ENCODE data around the gene STRN3. TPM values are rescaled to one million over a fixed set of nuclear protein-coding genes. Genes with fewer than 3 reads are reported as not detected.

STRN3 gene
- total and polyA plus RNA-seq, 2 donors (not counting 1 experiment from before 2014, with no cell fraction given) = 7.7 to 43.9 TPM

- TF ChIP-seq EZH2 (IDR thresholded peaks at IDR 0.05; ENCODE audit: borderline replicate concordance, insufficient read depth, low read depth, low read length, poor library complexity, severe bottlenecking) (no peak), CTCF (IDR thresholded peaks at IDR 0.05) (peak; percentile 45)
- Histone ChIP-seq H3K4me3 (ENCODE audit: control extremely low read depth in 1 of 5, extremely low read depth in 1 of 5, insufficient read depth in 1 of 5, low read depth in 2 of 5, low read length in 4 of 5) (no peak overlapping the region), H3K4me2 (replicated peaks; ENCODE audit: low read depth, low read length, poor library complexity, severe bottlenecking) (no peak overlapping the region), H4K20me1 (ENCODE audit: control insufficient read depth, insufficient read depth, low read length, poor library complexity, severe bottlenecking) (no peaks in the 10 kb centered on the region), H3K9me3 (ENCODE audit: control extremely low read depth in 1 of 3, control insufficient read depth in 2 of 3, insufficient read depth in 1 of 3, low read length in 2 of 3) (no peaks in the 10 kb centered on the region), H2AFZ (ENCODE audit: insufficient read depth, low read depth, low read length, poor library complexity, severe bottlenecking) (no peak overlapping the region), H3K27me3 (replicated peaks in 1 of 4; ENCODE audit: control extremely low read depth in 1 of 4, control insufficient read depth in 3 of 4, insufficient read depth in 4 of 4, low read length in 3 of 4) (no peaks in the 10 kb centered on the region), H3K36me3 (replicated peaks in 1 of 2; ENCODE audit: control extremely low read depth in 1 of 2, control insufficient read depth in 1 of 2, extremely low read depth in 1 of 2, insufficient read depth in 2 of 2, low read length in 1 of 2) (peaks cover 5 to 42% of the 10 kb centered on the region in 2 experiments), H3K79me2 (ENCODE audit: control insufficient read depth, insufficient read depth, low read length) (no peaks in the 10 kb centered on the region), H3K27ac (ENCODE audit: low read length in 2 of 2) (no peak overlapping the region), H3K4me1 (ENCODE audit: control insufficient read depth in 2 of 2, insufficient read depth in 2 of 2, low read length in 2 of 2) (no peaks in the 10 kb centered on the region), H3K9ac (ENCODE audit: low read length) (no peak overlapping the region)
- DNase-seq (peak; percentile 35), ATAC-seq (ENCODE audit: low read depth) (peak; percentile 33)
- CTCF ChIA-PET = interaction anchor here (1.4 to 3.7 kb wide), 2 partner anchors 249 to 251 kb away, joined by 4 to 14 read pairs; no protein-coding TSS in a partner anchor
- Mint-ChIP-seq H3K9me3 (ENCODE audit: insufficient read depth) (no peaks in the 10 kb centered on the region), H3K27ac (no peak overlapping the region), H3K4me3 (no peak overlapping the region), H3K4me1 (no peaks in the 10 kb centered on the region), H3K27me3 (no peaks in the 10 kb centered on the region)
- POLR2A ChIA-PET = interaction anchor here (0.7 kb wide), 1 partner anchor 38 kb away, joined by 3 read pairs; no protein-coding TSS in a partner anchor
- intact Hi-C loops (cut with micrococcal nuclease) = loop anchor here (1.0 kb wide), 1 partner anchor 251 kb away; no protein-coding TSS in a partner anchor
Observed at GRCh38 chr14:30906752-30907658, 119.2 kb downstream of the STRN3 start.

All from B cell (primary cell).